Motor neuron (in vitro differentiated cells): ENCODE data around the gene SH3PXD2B. TPM values are rescaled to one million over a fixed set of nuclear protein-coding genes. Genes with fewer than 3 reads are reported as not detected.
A peak's percentile ranks its signal among the peaks of the same experiment; 100 is the strongest.

ENCODE experiments used
- ATAC-seq, 8 experiments: fragments of 200-7000 bp; cut with Tn5 transposase; replicated peaks in 6 of 8; 2 replicates each; pipeline ENCODE4 v1.8.0; 2021; ENCODE audit warnings: mild to moderate bottlenecking in 8 of 8, moderate library complexity in 8 of 8
- H3K27ac ChIP-seq, 2 donors: fragments of 250-450 bp; sonication (Bioruptor Pico); 2 replicates each; pipeline ENCODE4 v1.9.0; 2021; ENCODE audit warnings: antibody characterized with exemption in 2 of 2, mild to moderate bottlenecking in 2 of 2, moderate library complexity in 1 of 2
- H3K4me1 ChIP-seq, 2 donors: fragments of 250-450 bp; sonication (Bioruptor Pico); replicated peaks in 1 of 2; 2 replicates each; pipeline ENCODE4 v1.6.1; 2021; ENCODE audit warnings: antibody characterized with exemption in 2 of 2, mild to moderate bottlenecking in 2 of 2, moderate library complexity in 1 of 2
- H3K4me3 ChIP-seq, 5 donors: fragments of 250-450 bp; sonication (Bioruptor Pico); 2 replicates each; pipeline ENCODE4 v1.9.0; 2021; ENCODE audit warnings: antibody characterized with exemption in 5 of 5, mild to moderate bottlenecking in 5 of 5, moderate library complexity in 4 of 5
- WGBS, 10 experiments: fragments of 450-650 bp; shearing (Covaris generic); methylation state at CpG; one replicate each; pipeline ENCODE4 v1.0.0; 2022; 5-methylcytosine and 5-hydroxymethylcytosine counted together
- in situ Hi-C, 9 experiments: fragments of 400-800 bp; cut with MboI; loops; one replicate each; pipeline ENCODE4 v1.15.0; 2021; ENCODE audit warnings: low sequenced_read_pairs in 9 of 9, low pct_unique_long_range_greater_than_20kb in 2 of 9; ENCODE audit not compliant: unreplicated experiment in 9 of 9
- total RNA-seq, 8 experiments: library from RNA; unstranded; fragments of 300-600 nt; gene quantifications; 2 replicates each; pipeline versions ENCODE4 v1.2.3 to v1.2.4, GENCODE V29; 2022

SH3PXD2B gene
- total RNA-seq, 8 experiments from 2014 or later: 18.0 to 35.7 (median 24.3) TPM

DNA sequence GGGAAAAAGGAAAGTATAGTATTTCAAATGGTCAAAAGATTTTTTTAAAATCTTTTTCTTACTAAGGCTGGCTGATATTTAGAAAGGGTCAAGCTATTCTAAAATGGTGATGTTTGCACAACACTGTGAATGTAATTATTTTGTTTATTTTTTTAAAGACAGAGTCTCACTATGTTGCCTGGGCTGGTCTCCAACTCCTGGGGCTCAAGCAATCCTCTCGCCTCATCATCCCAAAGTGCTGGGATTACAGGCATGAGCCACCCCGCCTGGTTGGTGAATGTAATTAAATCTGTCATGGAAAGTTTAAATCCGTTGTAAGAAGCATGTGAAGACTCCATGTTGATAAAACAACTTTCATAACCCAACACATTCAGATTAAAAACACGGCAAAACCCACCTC lies 173.4 kb downstream of the SH3PXD2B start:
- WGBS, 10 experiments: 21 to 100% (median 68%) methylated on average over 1 to 4 of the region's 4 CpGs; no CpG with 5 or more reads in 1 of the 10 experiments
- Histone ChIP-seq H3K4me3 (peak overlapping the region; percentile 58 to 96 (median 92)), H3K27ac (no peak overlapping the region), H3K4me1 (peaks cover 19 to 21% of the 10 kb centered on the region in 2 donors)
- ATAC-seq: no peak
- in situ Hi-C loops: loop anchor here in 3 of 9 experiments (25.0 kb wide), 1 partner anchor 169 kb away; no protein-coding TSS in a partner anchor

DNA sequence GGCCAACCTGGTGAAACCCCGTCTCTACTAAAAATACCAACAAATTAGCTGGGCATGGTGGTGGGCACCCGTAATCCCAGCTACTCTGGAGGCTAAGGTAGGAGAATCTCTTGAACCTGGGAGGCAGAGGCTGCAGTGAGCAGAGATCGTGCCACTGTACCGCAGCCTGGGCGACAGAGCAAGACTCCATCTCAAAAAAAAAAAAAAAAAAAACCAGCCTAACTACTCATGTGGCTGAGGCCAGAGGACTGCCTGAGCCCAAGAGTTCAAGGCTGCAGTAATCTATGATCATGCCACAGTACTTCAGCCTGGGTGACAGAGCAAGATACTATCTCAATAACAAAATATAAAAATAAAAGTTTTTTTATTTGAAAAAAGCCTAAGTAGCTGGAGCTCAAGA lies 174.0 kb downstream of the SH3PXD2B start:
- Histone ChIP-seq H3K27ac (no peak overlapping the region), H3K4me1 (peaks cover 16 to 19% of the 10 kb centered on the region in 2 donors), H3K4me3 (no peak overlapping the region)
- 93 to 100% (median 100%) methylated on average over 1 to 3 of the region's 5 CpGs; no CpG with 5 or more reads in 5 of the 10 experiments for WGBS, 10 experiments
- no peak for ATAC-seq
- in situ Hi-C loops: loop anchor here in 3 of 9 experiments (25.0 kb wide), 1 partner anchor 168 kb away; no protein-coding TSS in a partner anchor

DNA sequence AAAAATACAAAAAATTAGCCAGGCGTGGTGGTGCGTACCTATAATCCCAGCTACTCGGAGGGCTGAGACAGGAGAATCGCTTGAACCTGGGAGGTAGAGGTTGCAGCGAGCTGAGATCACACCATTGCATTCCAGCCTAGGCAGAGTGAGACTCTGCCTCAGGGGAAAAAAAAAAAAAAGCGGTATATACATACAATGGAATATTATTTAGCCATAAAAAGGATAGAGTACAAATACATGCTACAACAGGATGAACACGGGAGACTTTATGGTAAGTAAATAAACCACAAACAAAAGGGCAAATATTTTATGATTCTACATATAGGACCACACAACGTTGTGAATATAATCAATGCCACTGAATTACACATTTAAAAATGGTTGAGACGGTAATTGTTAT lies 176.0 kb downstream of the SH3PXD2B start:
- Histone ChIP-seq H3K4me1 (peaks cover 7 to 12% of the 10 kb centered on the region in 2 donors), H3K27ac (no peak overlapping the region), H3K4me3 (no peak overlapping the region)
- ATAC-seq: no peak
- in situ Hi-C loops: loop anchor here in 3 of 9 experiments (25.0 kb wide), 1 partner anchor 166 kb away; no protein-coding TSS in a partner anchor
- 89 to 100% (median 99%) methylated on average over 2 to 9 of the region's 9 CpGs; no CpG with 5 or more reads in 1 of the 10 experiments for WGBS, 10 experiments

DNA sequence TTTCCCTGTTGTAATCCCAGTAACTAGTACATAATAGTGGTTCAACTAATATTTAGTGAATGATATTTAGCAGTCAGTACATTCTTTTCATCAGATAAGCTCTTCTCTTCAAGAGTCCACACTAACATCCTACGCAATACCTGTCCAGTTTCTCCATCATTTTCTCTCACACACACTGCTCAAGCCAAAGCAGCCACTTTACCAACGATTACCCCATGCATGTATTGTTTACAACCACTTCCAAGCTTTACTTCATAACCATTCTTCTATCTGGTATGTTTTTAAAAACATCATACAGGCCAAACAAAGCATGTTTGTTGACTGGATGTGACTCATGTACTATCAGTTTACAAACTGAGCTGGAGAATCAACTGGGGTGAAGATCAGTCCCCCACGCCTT lies 178.1 kb downstream of the SH3PXD2B start:
- no peak for ATAC-seq
- Histone ChIP-seq H3K4me1 (peaks cover 5 to 8% of the 10 kb centered on the region in 2 donors), H3K4me3 (no peak overlapping the region), H3K27ac (no peak overlapping the region)
- 20 to 100% (median 92%) methylated on average over 1 to 3 of the region's 3 CpGs; no CpG with 5 or more reads in 1 of the 10 experiments for WGBS, 10 experiments
- in situ Hi-C loops: loop anchor here in 3 of 9 experiments (25.0 kb wide), 1 partner anchor 164 kb away; no protein-coding TSS in a partner anchor

Other genes starting within 250 kb of the SH3PXD2B start
- gene UBTD2, start 170.8 kb downstream of the SH3PXD2B start, total RNA-seq: 10 to 100 TPM; 11.3 to 58.2 (median 28.3) TPM
- gene NEURL1B, start 186.7 kb upstream of the SH3PXD2B start, total RNA-seq: 1 to 10 TPM in 5 of 8 experiments, under 1 TPM in 3; 0.10 to 8.6 (median 5.2) TPM